ENCODE data around the gene PIRT. TPM values are rescaled to one million over a fixed set of nuclear protein-coding genes. Genes with fewer than 3 reads are reported as not detected.

PIRT gene
- total and polyA plus RNA-seq, 8 donors = under 0.01 to 2.6 (median 0.31) TPM; not detected in 4

GRCh38 chr17:10793816-10794215, 44.1 kb downstream of the PIRT start:
- Histone ChIP-seq H3K27me3 (no peaks in the 10 kb centered on the region), H3K36me3 (peaks cover 0 to 20% (median 4%) of the 10 kb centered on the region in 4 donors), H3K4me1 (peaks cover 19 to 87% (median 72%) of the 10 kb centered on the region in 4 donors), H3K4me3 (no peak overlapping the region), H3K9me3 (no peaks in the 10 kb centered on the region), H3K27ac (peak overlapping the region; percentile 33 to 96 (median 68))
- no peak for TF ChIP-seq POLR2AphosphoS5 (IDR thresholded peaks at IDR 0.05)
- TF ChIP-seq POLR2A (IDR thresholded peaks at IDR 0.05) = no peak
- TF ChIP-seq EP300 (IDR thresholded peaks at IDR 0.05) = no peak
- no peak for TF ChIP-seq CTCF (IDR thresholded peaks at IDR 0.05)
- intact Hi-C loops (cut with DNase I; ENCODE audit: low total_unique reads) = no loop called here
- DNase-seq = no peak
- WGBS, 5 donors = 17 to 32% (median 27%) methylated on average over 4 of the region's 4 CpGs

- H3K4me1 ChIP-seq = peaks cover 19 to 82% (median 69%) of the 10 kb centered on the region in 4 donors
- DNase-seq = no peak
- intact Hi-C loops (cut with DNase I; ENCODE audit: low total_unique reads) = no loop called here
- H3K36me3 ChIP-seq = peaks cover 0 to 20% (median 4%) of the 10 kb centered on the region in 4 donors
- no peak for TF ChIP-seq EP300 (IDR thresholded peaks at IDR 0.05)
- TF ChIP-seq POLR2AphosphoS5 (IDR thresholded peaks at IDR 0.05) = no peak
- H3K4me3 ChIP-seq = no peak overlapping the region
- no peaks in the 10 kb centered on the region for H3K9me3 ChIP-seq
- peak overlapping the region; percentile 68 to 96 (median 86) for H3K27ac ChIP-seq
- 85 to 91% (median 88%) methylated on average over 7 of the region's 7 CpGs for WGBS, 5 donors
- no peaks in the 10 kb centered on the region for H3K27me3 ChIP-seq
Measured at GRCh38 chr17:10793256-10793655, 44.6 kb downstream of the PIRT start.

- Histone ChIP-seq H3K4me1 (peaks cover 14 to 71% (median 60%) of the 10 kb centered on the region in 4 donors), H3K9me3 (no peaks in the 10 kb centered on the region), H3K4me3 (no peak overlapping the region), H3K36me3 (peaks cover 0 to 20% (median 4%) of the 10 kb centered on the region in 4 donors), H3K27me3 (no peaks in the 10 kb centered on the region), H3K27ac (peak overlapping the region; percentile 68 to 96 (median 86))
- 25 to 57% (median 36%) methylated on average over 8 of the region's 8 CpGs for WGBS, 5 donors
- intact Hi-C loops (cut with DNase I; ENCODE audit: low total_unique reads) = no loop called here
- TF ChIP-seq POLR2AphosphoS5 (IDR thresholded peaks at IDR 0.05) (peak in 2 of 3 donors; percentile 80 to 83), CTCF (IDR thresholded peaks at IDR 0.05) (no peak)
- peak; percentile 85 to 86 for DNase-seq
Measured at GRCh38 chr17:10792151-10792550, 45.7 kb downstream of the PIRT start.

- Histone ChIP-seq H3K36me3 (peaks cover 0 to 14% (median 4%) of the 10 kb centered on the region in 4 donors), H3K9me3 (no peaks in the 10 kb centered on the region), H3K4me3 (no peak overlapping the region), H3K27ac (peak overlapping the region; percentile 68 to 96 (median 77)), H3K27me3 (no peaks in the 10 kb centered on the region), H3K4me1 (peaks cover 14 to 66% (median 55%) of the 10 kb centered on the region in 4 donors)
- intact Hi-C loops (cut with DNase I; ENCODE audit: low total_unique reads) = no loop called here
- DNase-seq = peak; percentile 81 to 87
- WGBS, 5 donors = 37 to 50% (median 43%) methylated on average over 9 of the region's 9 CpGs
- TF ChIP-seq POLR2A (IDR thresholded peaks at IDR 0.05) (peak in 1 of 4 donors; percentile 51), POLR2AphosphoS5 (IDR thresholded peaks at IDR 0.05) (peak in 2 of 3 donors; percentile 23 to 78), EP300 (IDR thresholded peaks at IDR 0.05) (no peak), CTCF (IDR thresholded peaks at IDR 0.05) (no peak)
Measured at GRCh38 chr17:10790491-10791401, 47.1 kb downstream of the PIRT start.
